Effector CD4-positive, alpha-beta T cell (primary cell): ENCODE measurements around the gene ADPGK.

Source experiments
- DNase-seq: peaks from one replicate; pipeline ENCODE4 v3.0.0-alpha.2; 2020

Gene ADPGK

GRCh38 chr15:72787526-72787925 is 4.0 kb upstream of the ADPGK start:
- no peak for DNase-seq

- DNase-seq: no peak
These were observed 3.3 kb upstream of the ADPGK start for GRCh38 chr15:72786676-72787345.

- no peak for DNase-seq
These were observed 2.7 kb upstream of the ADPGK start for GRCh38 chr15:72786242-72786641.

- no peak for DNase-seq
These were observed 2.3 kb upstream of the ADPGK start for GRCh38 chr15:72785841-72786240.

GRCh38 chr15:72785432-72785831 is 1.9 kb upstream of the ADPGK start:
- DNase-seq: no peak

GRCh38 chr15:72784456-72784876 is 908 bp upstream of the ADPGK start:
- no peak for DNase-seq

- DNase-seq: no peak
These were observed 436 bp downstream of the ADPGK start for GRCh38 chr15:72783004-72783639.

GRCh38 chr15:72782274-72783003 is 1.1 kb downstream of the ADPGK start:
- DNase-seq: no peak

- DNase-seq: no peak
These were observed 1.9 kb downstream of the ADPGK start for GRCh38 chr15:72781631-72782030.

GRCh38 chr15:72778796-72779195 is 4.8 kb downstream of the ADPGK start:
- DNase-seq: no peak

GRCh38 chr15:72774696-72775383 is 8.7 kb downstream of the ADPGK start:
- no peak for DNase-seq

- DNase-seq: no peak
These were observed 12.2 kb downstream of the ADPGK start for GRCh38 chr15:72771329-72771725.

- DNase-seq: no peak
These were observed 12.8 kb downstream of the ADPGK start for GRCh38 chr15:72770673-72771328.

GRCh38 chr15:72766780-72767179 is 16.8 kb downstream of the ADPGK start:
- no peak for DNase-seq

- no peak for DNase-seq
These were observed 17.5 kb downstream of the ADPGK start for GRCh38 chr15:72766025-72766424.

GRCh38 chr15:72764656-72765055 is 18.9 kb downstream of the ADPGK start:
- no peak for DNase-seq

- no peak for DNase-seq
These were observed 22.8 kb downstream of the ADPGK start for GRCh38 chr15:72760590-72761260.

- DNase-seq: no peak
These were observed 25.4 kb downstream of the ADPGK start for GRCh38 chr15:72758182-72758581.

- no peak for DNase-seq
These were observed 29.5 kb downstream of the ADPGK start for GRCh38 chr15:72754096-72754495.

GRCh38 chr15:72751751-72752455 is 31.7 kb downstream of the ADPGK start:
- no peak for DNase-seq

GRCh38 chr15:72749700-72750099 is 33.9 kb downstream of the ADPGK start:
- DNase-seq: no peak

GRCh38 chr15:72740219-72740618 is 43.3 kb downstream of the ADPGK start:
- no peak for DNase-seq
